OCI-LY7 (cell line): ENCODE results near the gene OPCML. TPM values are rescaled to one million over a fixed set of nuclear protein-coding genes. Genes with fewer than 3 reads are reported as not detected.

Source experiments
- BruUV-seq: library from RNA; stranded (reverse); fragments of 400-500 nt; replicated peaks from 2 replicates; lab custom pipeline; 2021; lab: Mats Ljungman, UMichigan
- CTCF ChIA-PET: fragments of 300-600 bp; sonication (Branson Sonifier 250); formaldehyde crosslinking; loops from one replicate; lab custom pipeline; 2022; ENCODE audit warnings: antibody characterized with exemption; ENCODE audit not compliant: unreplicated experiment; lab: Charles Lee
- POLR2A ChIA-PET: fragments of 300-600 bp; sonication (Branson Sonifier 250); formaldehyde crosslinking; loops from one replicate; lab custom pipeline; 2022; ENCODE audit warnings: antibody characterized with exemption; lab: Charles Lee
- DNase-seq: peaks from one replicate; pipeline ENCODE4 v3.0.0-alpha.2; 2015; ENCODE audit warnings: low spot score
- H2AFZ ChIP-seq: fragments of 200-600 bp; sonication (generic), shearing (Covaris generic); 2 replicates; pipeline ENCODE4 v1.6.1; 2014; ENCODE audit warnings: mild to moderate bottlenecking, antibody characterized with exemption, low read length, moderate library complexity
- H3K27ac ChIP-seq: fragments of 200-600 bp; sonication (generic); 2 replicates; pipeline ENCODE4 v1.5.1; 2014; ENCODE audit warnings: mixed run types, low read depth, mild to moderate bottlenecking, moderate library complexity, low read length, inconsistent platforms; ENCODE audit not compliant: poor library complexity, severe bottlenecking
- H3K36me3 ChIP-seq: fragments of 200-600 bp; sonication (generic); 2 replicates; pipeline ENCODE4 v1.6.1; 2014; ENCODE audit warnings: mild to moderate bottlenecking, antibody characterized with exemption, low read length, moderate library complexity, mixed read lengths; ENCODE audit not compliant: insufficient read depth
- H3K4me1 ChIP-seq: fragments of 200-600 bp; sonication (generic); 2 replicates; pipeline ENCODE4 v1.5.1; 2014; ENCODE audit warnings: mild to moderate bottlenecking, low read length; ENCODE audit not compliant: insufficient read depth, poor library complexity, severe bottlenecking
- H3K4me2 ChIP-seq: fragments of 200-600 bp; sonication (generic); 2 replicates; pipeline ENCODE4 v1.6.1; 2014; ENCODE audit warnings: mild to moderate bottlenecking, low read length
- H3K4me3 ChIP-seq: fragments of 200-600 bp; sonication (generic); 2 replicates; pipeline ENCODE4 v1.5.1; 2014; ENCODE audit warnings: mild to moderate bottlenecking, low read depth, low read length; ENCODE audit not compliant: poor library complexity, severe bottlenecking
- H3K79me2 ChIP-seq: fragments of 200-600 bp; sonication (generic); 2 replicates; pipeline ENCODE4 v1.6.1; 2016; ENCODE audit warnings: low read depth, mild to moderate bottlenecking, low read length, moderate library complexity, mixed read lengths; ENCODE audit not compliant: insufficient read depth
- H3K9me2 ChIP-seq: fragments of 200-600 bp; sonication (generic); 2 replicates; pipeline ENCODE4 v1.6.1; 2016; ENCODE audit warnings: mild to moderate bottlenecking, low read length, mixed read lengths; ENCODE audit not compliant: insufficient read depth
- H3K9me3 ChIP-seq: fragments of 200-600 bp; sonication (generic); 2 replicates; pipeline ENCODE4 v1.6.1; 2014; ENCODE audit warnings: mild to moderate bottlenecking, mixed run types, low read length, mixed read lengths
- H4K20me1 ChIP-seq: fragments of 200-600 bp; sonication (generic); 2 replicates; pipeline ENCODE4 v1.6.1; 2014; ENCODE audit warnings: mild to moderate bottlenecking, antibody characterized with exemption, low read length, moderate library complexity, mixed read lengths; ENCODE audit not compliant: insufficient read depth
- EZH2phosphoT487 ChIP-seq: fragments of 200-600 bp; sonication (generic); IDR thresholded peaks from 2 replicates; pipeline ENCODE4 v1.6.1; 2018; ENCODE audit warnings: low read depth, borderline replicate concordance, mild to moderate bottlenecking, mixed run types, antibody characterized with exemption, low read length, moderate library complexity, mixed read lengths
- intact Hi-C: fragments of 100-400 bp; cut with micrococcal nuclease; formaldehyde crosslinking; loops from one replicate; pipeline ENCODE4 v1.10.0; 2022; ENCODE audit not compliant: unreplicated experiment
- total RNA-seq, 2 experiments: library from RNA; depleted of rRNA in 1 of 2; stranded (reverse); fragments of >200 nt in 1 of 2; shearing (Covaris generic) in 1 of 2; gene quantifications; 2 replicates each; pipeline ENCODE4 v1.2.3, GENCODE V29; 2014 to 2022
- TF ChIP-seq, protein P1 (sequence below): fragments of 200-600 bp; sonication (generic); conservative IDR thresholded peaks from 2 replicates; pipeline ENCODE4 v1.5.1; 2014; ENCODE audit warnings: mild to moderate bottlenecking, antibody characterized with exemption, low read length, moderate library complexity, mixed read lengths

OPCML gene
- total RNA-seq, 2 experiments from 2014 or later: not detected

DNA sequence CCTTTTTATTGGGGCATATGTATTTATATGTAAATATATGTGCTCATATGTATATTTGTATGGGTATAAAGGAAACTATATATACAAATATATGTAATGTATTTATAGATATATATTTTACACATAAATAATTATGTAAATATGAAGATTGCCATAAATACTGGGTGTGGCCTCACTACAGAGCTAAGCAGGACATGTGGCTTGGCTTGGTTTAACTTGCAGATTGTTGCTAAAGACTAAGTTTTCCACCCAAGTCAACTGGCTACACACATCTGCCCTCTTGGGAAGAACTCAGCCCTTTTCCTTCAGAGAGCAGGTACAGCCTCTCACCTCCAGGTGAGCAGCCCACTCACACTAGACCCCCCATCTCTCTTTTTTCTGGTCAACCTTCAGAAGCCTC is 315.5 kb downstream of the OPCML start:
- CTCF ChIA-PET: no interaction called here
- no peak for DNase-seq
- no peaks in the 10 kb centered on the region for H3K36me3 ChIP-seq
- H4K20me1 ChIP-seq: no peaks in the 10 kb centered on the region
- H3K9me3 ChIP-seq: no peaks in the 10 kb centered on the region
- H3K4me3 ChIP-seq: no peak overlapping the region
- H3K79me2 ChIP-seq: no peaks in the 10 kb centered on the region
- H3K4me2 ChIP-seq: no peak overlapping the region
- no TSS peak for BruUV-seq
- TF ChIP-seq EZH2phosphoT487: no peak
- TF ChIP-seq, protein P1, sequence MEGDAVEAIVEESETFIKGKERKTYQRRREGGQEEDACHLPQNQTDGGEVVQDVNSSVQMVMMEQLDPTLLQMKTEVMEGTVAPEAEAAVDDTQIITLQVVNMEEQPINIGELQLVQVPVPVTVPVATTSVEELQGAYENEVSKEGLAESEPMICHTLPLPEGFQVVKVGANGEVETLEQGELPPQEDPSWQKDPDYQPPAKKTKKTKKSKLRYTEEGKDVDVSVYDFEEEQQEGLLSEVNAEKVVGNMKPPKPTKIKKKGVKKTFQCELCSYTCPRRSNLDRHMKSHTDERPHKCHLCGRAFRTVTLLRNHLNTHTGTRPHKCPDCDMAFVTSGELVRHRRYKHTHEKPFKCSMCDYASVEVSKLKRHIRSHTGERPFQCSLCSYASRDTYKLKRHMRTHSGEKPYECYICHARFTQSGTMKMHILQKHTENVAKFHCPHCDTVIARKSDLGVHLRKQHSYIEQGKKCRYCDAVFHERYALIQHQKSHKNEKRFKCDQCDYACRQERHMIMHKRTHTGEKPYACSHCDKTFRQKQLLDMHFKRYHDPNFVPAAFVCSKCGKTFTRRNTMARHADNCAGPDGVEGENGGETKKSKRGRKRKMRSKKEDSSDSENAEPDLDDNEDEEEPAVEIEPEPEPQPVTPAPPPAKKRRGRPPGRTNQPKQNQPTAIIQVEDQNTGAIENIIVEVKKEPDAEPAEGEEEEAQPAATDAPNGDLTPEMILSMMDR: no peak
- no peak overlapping the region for H2AFZ ChIP-seq
- no peaks in the 10 kb centered on the region for H3K4me1 ChIP-seq
- POLR2A ChIA-PET: no interaction called here
- intact Hi-C loops: no loop called here
- H3K9me2 ChIP-seq: no peaks in the 10 kb centered on the region
- no peak overlapping the region for H3K27ac ChIP-seq

DNA sequence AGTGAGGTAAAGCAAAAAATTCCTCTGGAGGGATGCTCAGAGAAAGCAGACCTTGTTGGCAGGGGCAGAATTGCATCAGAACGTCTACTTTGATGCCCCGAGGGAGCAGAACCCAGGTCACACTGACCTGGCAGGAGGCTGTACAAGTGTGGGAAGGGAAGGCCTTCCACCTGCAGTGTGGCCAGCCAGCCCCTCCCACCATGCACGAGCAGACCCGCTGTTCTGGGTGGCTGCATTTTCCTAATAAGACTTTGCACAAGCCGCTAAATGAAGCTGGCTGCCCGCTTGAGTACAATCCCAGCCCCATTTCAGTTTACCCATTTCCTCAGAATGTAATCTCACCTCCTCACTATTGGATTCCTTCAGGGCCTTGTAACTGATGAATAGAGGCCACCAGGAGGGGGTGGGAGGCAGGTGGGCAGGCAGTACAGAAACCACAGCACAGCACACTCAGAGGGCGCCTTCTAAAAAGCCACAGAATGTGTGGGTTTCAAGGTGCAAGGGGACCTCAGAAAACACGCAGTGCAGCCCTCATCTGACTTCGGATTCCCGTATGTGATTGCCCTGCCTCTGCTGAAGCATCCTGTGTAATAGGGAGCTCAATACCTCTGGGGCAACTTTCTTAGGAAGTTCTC is 316.6 kb downstream of the OPCML start:
- H3K79me2 ChIP-seq: no peaks in the 10 kb centered on the region
- H3K9me2 ChIP-seq: no peaks in the 10 kb centered on the region
- TF ChIP-seq, protein P1: no peak
- no peak for TF ChIP-seq EZH2phosphoT487
- no TSS peak for BruUV-seq
- no peak overlapping the region for H3K27ac ChIP-seq
- no peaks in the 10 kb centered on the region for H3K9me3 ChIP-seq
- H4K20me1 ChIP-seq: no peaks in the 10 kb centered on the region
- DNase-seq: no peak
- H3K4me2 ChIP-seq: no peak overlapping the region
- no peak overlapping the region for H3K4me3 ChIP-seq
- intact Hi-C loops: no loop called here
- POLR2A ChIA-PET: interaction anchor here (0.7 kb wide), 1 partner anchor 1006 kb away, joined by 4 read pairs; no protein-coding TSS in a partner anchor
- CTCF ChIA-PET: no interaction called here
- no peaks in the 10 kb centered on the region for H3K4me1 ChIP-seq
- H3K36me3 ChIP-seq: no peaks in the 10 kb centered on the region
- H2AFZ ChIP-seq: no peak overlapping the region

DNA sequence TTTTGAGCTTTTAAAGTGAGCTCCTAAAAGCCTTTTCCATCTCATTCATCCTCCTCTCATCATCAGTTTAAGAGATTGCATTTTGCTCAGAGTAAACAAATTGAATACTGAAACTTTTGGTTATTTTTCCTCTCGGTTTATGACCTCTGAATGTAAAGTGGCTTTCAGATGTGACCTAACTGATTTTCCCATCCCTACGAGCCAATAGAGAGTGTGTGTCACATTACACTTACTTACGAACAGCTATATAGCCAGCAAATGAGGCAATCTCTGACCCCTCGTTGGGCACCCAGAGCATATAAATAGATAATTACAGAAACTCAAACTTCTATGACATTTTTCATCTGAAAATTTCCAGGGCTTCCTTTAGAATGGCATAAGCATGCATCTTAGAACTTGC is 317.7 kb downstream of the OPCML start:
- BruUV-seq: no TSS peak
- H3K4me3 ChIP-seq: no peak overlapping the region

More for the DNA sequence above, 317.7 kb downstream of the OPCML start:
- Histone ChIP-seq H3K36me3 (no peaks in the 10 kb centered on the region), H3K9me3 (no peaks in the 10 kb centered on the region), H3K9me2 (no peaks in the 10 kb centered on the region), H4K20me1 (no peaks in the 10 kb centered on the region), H2AFZ (no peak overlapping the region), H3K27ac (no peak overlapping the region), H3K79me2 (no peaks in the 10 kb centered on the region), H3K4me2 (no peak overlapping the region), H3K4me1 (no peaks in the 10 kb centered on the region)
- CTCF ChIA-PET: no interaction called here
- DNase-seq: no peak
- TF ChIP-seq, protein P1: no peak
- no peak for TF ChIP-seq EZH2phosphoT487
- intact Hi-C loops: no loop called here
- POLR2A ChIA-PET: interaction anchor here (0.7 kb wide), 1 partner anchor 1005 kb away, joined by 4 read pairs; no protein-coding TSS in a partner anchor
